SIG-M5 (cell line): ENCODE results near the gene HOXB8.

Source experiments
- DNase-seq: peaks from one replicate; lab custom pipeline; 2025; lab: John Stamatoyannopoulos, UW

The HOXB8 gene

GRCh38 chr17:48624544-48625494 lies 9.7 kb upstream of the HOXB8 start:
- no peak for DNase-seq

- no peak for DNase-seq
Observed at GRCh38 chr17:48624118-48624517, 9.0 kb upstream of the HOXB8 start.

- DNase-seq: no peak
Observed at GRCh38 chr17:48623583-48623982, 8.5 kb upstream of the HOXB8 start.

DNA sequence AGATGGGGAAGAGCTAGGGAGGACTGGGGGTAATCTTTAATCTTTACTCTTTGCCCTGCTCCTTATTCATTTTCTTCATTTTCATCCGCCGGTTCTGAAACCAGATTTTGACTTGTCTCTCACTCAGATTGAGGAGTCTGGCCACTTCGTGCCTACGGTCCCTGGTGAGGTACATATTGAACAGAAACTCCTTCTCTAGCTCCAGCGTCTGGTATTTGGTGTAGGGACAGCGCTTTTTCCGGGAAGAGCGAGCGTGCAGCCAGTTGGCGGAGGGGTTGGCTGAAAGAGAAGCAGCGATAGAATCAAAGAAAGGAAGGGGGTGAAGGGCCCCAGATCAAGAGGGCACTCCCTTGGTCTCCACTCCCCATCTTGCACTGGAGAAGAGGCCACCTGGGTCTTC lies 7.8 kb upstream of the HOXB8 start:
- DNase-seq: no peak

DNA sequence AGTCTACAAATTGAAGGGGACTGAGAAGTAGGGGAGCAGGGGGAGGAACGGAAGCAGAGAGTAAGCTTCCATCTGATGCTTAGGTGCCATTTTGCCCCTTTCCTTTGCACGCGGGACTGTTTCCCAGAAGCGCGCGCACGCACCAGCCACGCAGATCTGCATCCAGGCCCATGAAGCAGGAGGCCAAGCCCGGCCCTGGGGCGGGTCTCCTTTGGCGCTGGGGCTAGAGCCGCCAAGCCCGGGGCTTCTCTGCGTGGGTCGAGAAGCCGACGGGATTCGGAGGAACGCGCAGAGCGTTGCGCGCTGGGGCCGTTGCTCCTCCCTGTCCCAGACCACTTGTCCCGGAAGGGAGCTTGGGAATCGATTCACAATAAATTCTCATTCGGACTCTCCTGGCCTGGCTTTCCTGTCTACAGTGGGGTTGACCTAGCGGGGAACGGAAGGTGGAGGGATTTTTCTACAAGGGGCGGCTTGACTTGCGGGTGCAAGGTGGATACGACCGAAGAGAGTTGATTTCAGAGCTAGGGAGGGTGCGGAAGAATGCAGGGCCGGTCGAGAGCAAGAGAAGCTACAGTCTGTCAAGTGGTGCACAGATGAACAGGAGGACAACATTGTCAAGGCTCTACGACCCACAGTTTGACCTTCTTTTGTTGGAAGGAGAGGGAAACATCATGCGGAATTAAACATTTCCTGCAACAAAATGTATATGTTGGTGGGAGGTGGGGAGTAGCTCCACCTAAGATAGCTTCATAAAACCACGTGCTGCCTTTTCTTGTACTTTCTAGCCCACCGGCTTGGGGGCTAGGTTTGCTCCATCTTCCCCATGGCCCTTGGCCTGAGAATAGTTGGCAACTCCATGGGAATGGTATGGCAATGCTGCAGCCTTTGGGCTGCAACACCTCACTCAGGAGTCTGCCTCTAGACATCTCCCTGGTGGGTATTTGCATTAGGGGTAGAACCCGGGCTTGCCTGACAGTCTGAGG lies 6.6 kb upstream of the HOXB8 start:
- DNase-seq: no peak

GRCh38 chr17:48620461-48621139 lies 5.5 kb upstream of the HOXB8 start:
- DNase-seq: no peak

GRCh38 chr17:48619826-48620449 lies 4.8 kb upstream of the HOXB8 start:
- no peak for DNase-seq

GRCh38 chr17:48618256-48618896 lies 3.3 kb upstream of the HOXB8 start:
- DNase-seq: no peak

DNA sequence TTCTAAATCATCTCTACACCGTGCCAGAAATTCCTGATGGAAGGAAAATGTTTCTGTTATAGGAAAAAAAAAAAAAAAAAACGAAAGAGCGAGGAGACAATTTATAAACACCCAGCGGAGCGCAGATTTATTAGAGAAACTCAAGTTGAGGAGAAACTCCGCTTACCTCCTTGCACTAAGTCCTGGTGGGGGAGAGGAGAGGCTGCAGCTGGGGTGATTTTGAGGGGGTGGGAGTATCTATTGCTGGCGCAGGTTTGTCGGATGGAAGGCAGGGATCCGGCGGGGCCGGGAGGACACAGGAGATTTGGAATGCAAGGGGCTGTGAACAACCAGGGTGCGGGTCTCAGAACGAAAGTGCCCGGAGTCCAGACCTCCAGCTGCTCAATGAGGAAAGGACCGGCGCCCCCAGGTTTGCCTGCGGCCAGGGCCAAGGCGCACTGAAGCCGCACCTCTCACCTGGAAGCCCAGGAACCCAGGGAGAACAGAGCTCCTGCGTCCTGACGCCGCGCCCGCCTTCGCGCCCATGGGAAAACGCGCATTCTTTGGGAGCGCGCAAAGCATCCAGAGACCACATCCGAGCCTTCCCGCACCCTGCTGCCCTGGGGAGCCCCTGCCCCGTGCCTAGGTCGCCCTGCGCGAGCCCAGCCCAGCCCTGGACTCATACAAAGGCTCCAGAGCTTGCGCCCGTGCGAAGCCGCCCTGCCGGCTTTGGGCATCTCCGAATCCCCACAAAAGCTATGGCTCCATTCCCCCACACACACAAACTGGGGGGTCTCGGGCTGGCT lies 2.6 kb upstream of the HOXB8 start:
- DNase-seq: no peak

DNA sequence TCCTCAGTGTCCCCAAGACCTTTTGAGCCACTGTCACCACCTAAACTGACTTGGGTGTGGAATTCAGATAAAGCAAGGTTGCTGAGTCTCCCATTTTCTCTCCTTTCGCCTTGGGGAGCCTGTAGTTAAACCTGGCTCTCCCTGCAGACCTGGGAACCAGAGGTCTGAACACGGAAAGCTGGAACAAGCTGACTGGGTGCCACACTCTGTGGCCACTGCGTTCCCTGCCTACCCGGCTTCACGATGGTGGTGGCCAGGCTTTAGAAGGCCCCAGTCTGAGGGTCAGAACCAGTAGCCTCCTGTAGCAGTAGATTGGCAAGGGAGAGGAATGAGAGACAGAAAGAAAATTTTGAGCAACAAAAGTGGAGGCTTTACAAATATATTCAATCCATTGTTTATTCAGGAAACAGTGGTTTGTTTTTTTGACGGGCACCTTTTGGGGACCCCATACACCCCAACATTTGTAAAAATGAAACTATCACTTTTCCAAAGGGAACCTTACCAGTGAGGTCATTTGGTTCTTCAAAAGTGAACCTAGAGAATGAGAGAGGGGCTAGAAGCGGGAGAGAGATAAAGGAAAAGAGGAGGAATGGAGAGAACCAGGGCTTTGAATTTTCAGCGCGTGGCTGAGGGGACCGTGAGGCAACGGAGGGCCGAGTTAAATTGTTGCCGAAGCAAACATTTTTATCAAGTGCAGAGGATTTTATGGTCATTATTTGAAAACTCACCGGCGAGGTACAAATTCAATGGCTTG lies 1.8 kb upstream of the HOXB8 start:
- DNase-seq: no peak

GRCh38 chr17:48615963-48616716 lies 1.0 kb upstream of the HOXB8 start:
- no peak for DNase-seq

DNA sequence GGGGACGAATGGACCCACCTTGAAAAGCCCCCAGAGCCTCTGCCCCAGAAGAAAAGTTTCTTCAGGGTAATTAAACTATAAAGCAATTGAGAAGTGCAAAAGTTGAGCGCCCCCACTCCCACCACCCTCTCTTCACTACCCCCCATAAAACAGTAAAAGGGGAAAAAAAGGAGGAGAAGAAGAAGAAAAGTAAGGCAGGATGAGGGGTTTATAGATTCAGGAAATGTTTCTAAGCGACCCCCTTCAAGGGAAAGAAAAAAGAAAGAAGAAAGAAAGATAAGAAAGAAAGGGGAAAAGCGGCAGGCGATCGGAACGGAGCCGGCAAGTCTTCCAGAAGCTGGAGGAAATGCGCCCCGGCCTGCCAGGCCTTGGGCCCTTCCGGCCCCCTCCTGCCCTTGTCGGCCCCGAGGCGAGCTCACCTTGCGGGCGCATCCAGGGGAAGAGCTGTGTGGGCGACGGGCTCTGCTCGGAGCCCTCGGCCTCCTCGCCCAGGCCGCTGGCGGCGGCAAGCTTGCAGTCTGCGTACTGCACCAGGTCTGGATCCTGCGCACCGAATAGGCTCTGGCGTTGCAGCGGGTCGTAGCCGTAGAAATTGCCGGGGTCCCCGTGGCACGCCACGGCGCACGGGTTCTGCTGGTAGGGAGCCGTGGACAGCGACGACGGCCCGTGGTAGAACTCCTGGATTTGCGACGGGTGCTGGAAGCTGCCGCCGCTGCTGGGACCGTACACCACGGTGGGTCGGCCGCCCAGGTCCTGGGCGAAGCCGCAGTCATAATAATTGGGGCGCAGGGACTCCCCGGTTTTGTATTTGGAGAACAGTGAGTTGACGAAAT lies 1.0 kb downstream of the HOXB8 start:
- no peak for DNase-seq

DNA sequence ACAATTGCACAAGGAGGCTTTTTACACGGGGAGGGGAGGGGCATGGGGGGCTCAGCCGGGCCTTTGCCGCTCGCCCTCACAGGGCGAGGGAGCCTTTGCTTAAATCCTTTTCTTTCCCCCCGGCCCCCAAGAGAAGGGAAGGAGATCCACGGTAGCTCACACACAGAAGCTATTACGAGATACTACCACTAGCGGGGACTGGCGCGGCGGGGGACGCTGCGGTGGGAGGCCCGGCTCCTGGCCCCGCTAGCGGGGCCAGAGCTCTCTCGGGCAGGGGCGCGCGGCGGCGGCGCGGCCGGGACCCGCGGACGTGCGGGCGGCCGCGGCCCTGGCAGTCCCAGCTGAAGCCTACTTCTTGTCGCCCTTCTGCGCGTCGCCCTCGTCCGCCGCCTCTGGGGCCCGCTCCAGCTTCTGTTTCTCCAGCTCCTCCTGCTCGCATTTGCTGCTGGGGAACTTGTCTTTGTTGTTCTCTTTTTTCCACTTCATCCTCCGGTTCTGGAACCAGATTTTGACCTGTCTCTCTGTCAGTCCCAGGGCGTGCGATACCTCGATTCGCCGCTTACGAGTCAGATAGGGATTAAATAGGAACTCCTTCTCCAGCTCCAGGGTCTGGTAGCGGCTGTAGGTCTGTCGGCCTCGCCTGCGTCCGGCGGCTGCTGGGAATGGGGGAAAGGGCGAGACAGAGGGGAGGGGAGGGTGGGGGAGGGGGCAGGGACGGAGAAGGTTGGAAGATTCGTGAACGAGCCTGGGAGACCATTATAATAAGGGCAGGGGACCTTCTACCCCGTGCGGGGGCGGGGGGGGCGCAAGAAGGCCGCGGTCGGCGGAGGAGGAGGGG lies 2.0 kb downstream of the HOXB8 start:
- no peak for DNase-seq

GRCh38 chr17:48612456-48612853 lies 2.6 kb downstream of the HOXB8 start:
- DNase-seq: no peak

DNA sequence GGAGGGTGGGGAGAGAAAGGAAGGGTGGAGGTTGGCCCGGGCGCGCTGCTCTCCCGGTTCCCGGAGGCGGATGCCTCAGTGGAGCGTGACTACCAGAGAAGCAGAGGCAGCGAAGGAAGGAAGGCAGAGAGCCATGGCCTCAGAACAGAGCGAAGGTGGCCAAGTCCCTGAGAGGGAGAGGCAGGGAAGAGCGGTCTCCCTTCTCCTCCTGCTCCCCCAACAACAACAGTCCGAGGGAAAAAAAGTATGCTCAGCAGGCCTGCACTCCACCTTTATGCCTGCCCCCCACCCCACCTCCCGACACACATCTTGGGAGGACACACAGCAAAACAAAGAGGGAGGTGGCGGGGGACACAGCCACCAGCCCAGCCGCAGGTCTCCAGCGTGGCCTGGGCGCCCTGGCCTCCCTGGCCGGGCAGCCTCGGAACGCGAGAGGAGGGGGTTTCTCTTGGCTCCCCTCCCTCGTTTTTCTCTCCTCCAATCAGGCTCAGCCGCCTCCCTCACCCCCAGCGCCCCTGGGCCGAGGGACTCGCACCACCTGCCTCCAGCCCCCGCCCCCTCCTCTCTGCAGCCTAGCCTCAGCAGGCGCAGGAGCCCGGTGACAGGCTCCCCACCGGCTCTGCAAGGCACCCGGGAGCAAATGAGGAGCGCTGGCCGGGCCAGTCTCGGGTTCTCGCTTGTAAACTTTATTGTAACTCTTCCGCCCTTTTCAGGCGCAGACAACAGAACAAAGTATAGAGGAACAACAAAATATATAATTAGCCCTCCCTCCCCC lies 3.2 kb downstream of the HOXB8 start:
- no peak for DNase-seq

DNA sequence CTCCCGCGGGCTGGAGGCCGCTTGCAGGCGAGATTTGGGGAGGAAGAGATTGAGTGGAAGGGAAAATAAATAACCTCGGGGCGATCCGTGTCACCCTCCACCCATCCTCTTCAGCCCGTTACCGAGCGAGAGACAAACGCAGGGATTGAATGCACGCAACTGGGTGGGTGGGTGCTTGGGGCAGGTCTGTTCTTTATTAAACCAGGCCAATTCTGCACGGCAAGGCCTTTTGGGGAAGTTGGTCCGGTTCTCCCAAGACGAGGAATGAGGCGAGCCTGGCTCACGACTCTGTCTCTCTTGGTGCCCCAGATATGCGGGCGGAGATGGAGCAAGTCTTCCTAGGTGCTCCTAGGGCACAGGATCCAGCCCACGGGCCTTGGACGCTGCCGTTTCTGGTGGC lies 3.9 kb downstream of the HOXB8 start:
- DNase-seq: no peak
